ENCODE measurements around the gene BNC2. TPM values are rescaled to one million over a fixed set of nuclear protein-coding genes. Genes with fewer than 3 reads are reported as not detected.

The BNC2 gene
- polyA plus RNA-seq, 1 donor, result 8.9 TPM

DNA sequence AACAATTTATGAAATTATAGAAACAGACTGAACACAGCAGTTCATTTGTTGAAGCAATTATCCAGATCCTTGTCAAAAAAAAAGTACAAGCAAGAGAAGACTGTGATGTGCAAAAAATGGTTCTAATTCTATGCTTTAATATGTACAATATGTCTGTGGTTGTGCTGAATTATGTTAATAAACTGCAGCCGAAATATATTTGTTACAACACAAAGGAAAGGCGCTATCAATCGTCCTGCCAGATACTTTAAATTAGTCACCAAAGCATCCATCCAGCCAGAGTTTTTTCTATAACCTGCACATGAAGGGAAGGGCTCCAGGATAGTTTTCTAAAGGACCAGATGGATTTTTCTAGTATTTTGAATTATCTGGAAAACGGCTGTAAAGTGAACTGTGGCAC is 259.5 kb downstream of the BNC2 start:
- no peak for DNase-seq
- Histone ChIP-seq H3K4me1 (ENCODE audit: control insufficient read depth, insufficient read depth, low read length) (no peaks in the 10 kb centered on the region), H3K27me3 (ENCODE audit: control insufficient read depth, insufficient read depth, low read length) (no peaks in the 10 kb centered on the region), H3K4me3 (ENCODE audit: low read length) (no peak overlapping the region), H3K27ac (ENCODE audit: low read length) (no peak overlapping the region), H3K36me3 (ENCODE audit: control insufficient read depth, insufficient read depth, low read length) (no peaks in the 10 kb centered on the region), H3K9me3 (ENCODE audit: control insufficient read depth, low read depth, low read length) (no peaks in the 10 kb centered on the region)
- 89% methylated on average over 3 of the region's 4 CpGs for whole genome bisulfite sequencing (ENCODE audit: insufficient coverage, low lambda C conversion rate)

GRCh38 chr9:16610538-16610937 is 259.9 kb downstream of the BNC2 start:
- no peak overlapping the region for H3K27ac ChIP-seq (ENCODE audit: low read length)
- no peak overlapping the region for H3K4me3 ChIP-seq (ENCODE audit: low read length)
- H3K36me3 ChIP-seq (ENCODE audit: control insufficient read depth, insufficient read depth, low read length), result no peaks in the 10 kb centered on the region
- H3K4me1 ChIP-seq (ENCODE audit: control insufficient read depth, insufficient read depth, low read length), result no peaks in the 10 kb centered on the region
- DNase-seq, result no peak
- 80% methylated on average over 1 of the region's 3 CpGs for WGBS (ENCODE audit: insufficient coverage, low lambda C conversion rate)
- no peaks in the 10 kb centered on the region for H3K27me3 ChIP-seq (ENCODE audit: control insufficient read depth, insufficient read depth, low read length)
- H3K9me3 ChIP-seq (ENCODE audit: control insufficient read depth, low read depth, low read length), result no peaks in the 10 kb centered on the region

DNA sequence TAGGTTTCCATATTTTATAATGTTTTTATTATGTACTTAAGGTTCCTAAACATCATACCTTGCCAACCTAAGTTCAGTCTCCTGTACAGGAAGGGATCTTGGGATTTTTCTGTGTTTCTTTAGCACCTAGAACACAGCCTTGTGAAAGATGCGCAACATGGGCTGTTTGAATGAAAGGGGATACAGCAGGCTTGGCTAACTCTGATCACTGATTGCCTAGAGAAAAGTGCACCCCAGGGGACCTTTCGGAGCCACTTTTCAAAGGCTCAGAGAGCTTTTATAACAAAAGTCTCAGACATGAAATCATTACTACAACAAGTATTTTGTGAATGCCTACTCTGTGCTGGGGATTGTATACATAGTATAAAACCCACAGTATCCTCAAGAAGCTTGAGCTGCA is 261.6 kb downstream of the BNC2 start:
- Histone ChIP-seq H3K27me3 (ENCODE audit: control insufficient read depth, insufficient read depth, low read length) (no peaks in the 10 kb centered on the region), H3K4me1 (ENCODE audit: control insufficient read depth, insufficient read depth, low read length) (no peaks in the 10 kb centered on the region), H3K36me3 (ENCODE audit: control insufficient read depth, insufficient read depth, low read length) (no peaks in the 10 kb centered on the region), H3K9me3 (ENCODE audit: control insufficient read depth, low read depth, low read length) (no peaks in the 10 kb centered on the region), H3K27ac (ENCODE audit: low read length) (no peak overlapping the region), H3K4me3 (ENCODE audit: low read length) (no peak overlapping the region)
- no CpG with 5 or more reads among the region's 2 CpGs for WGBS (ENCODE audit: insufficient coverage, low lambda C conversion rate)
- DNase-seq, result no peak

- Histone ChIP-seq H3K27ac (ENCODE audit: low read length) (no peak overlapping the region), H3K36me3 (ENCODE audit: control insufficient read depth, insufficient read depth, low read length) (no peaks in the 10 kb centered on the region), H3K4me1 (ENCODE audit: control insufficient read depth, insufficient read depth, low read length) (no peaks in the 10 kb centered on the region), H3K9me3 (ENCODE audit: control insufficient read depth, low read depth, low read length) (no peaks in the 10 kb centered on the region), H3K4me3 (ENCODE audit: low read length) (no peak overlapping the region), H3K27me3 (ENCODE audit: control insufficient read depth, insufficient read depth, low read length) (no peaks in the 10 kb centered on the region)
- DNase-seq, result no peak
- no CpG with 5 or more reads among the region's 2 CpGs for WGBS (ENCODE audit: insufficient coverage, low lambda C conversion rate)
Measured at GRCh38 chr9:16602494-16602893, 268.0 kb downstream of the BNC2 start.

- no peak overlapping the region for H3K27ac ChIP-seq (ENCODE audit: low read length)
- no peak for DNase-seq
- no peaks in the 10 kb centered on the region for H3K27me3 ChIP-seq (ENCODE audit: control insufficient read depth, insufficient read depth, low read length)
- H3K36me3 ChIP-seq (ENCODE audit: control insufficient read depth, insufficient read depth, low read length), result no peaks in the 10 kb centered on the region
- H3K9me3 ChIP-seq (ENCODE audit: control insufficient read depth, low read depth, low read length), result no peaks in the 10 kb centered on the region
- no peaks in the 10 kb centered on the region for H3K4me1 ChIP-seq (ENCODE audit: control insufficient read depth, insufficient read depth, low read length)
- no peak overlapping the region for H3K4me3 ChIP-seq (ENCODE audit: low read length)
Measured at GRCh38 chr9:16601991-16602390, 268.5 kb downstream of the BNC2 start.

- DNase-seq, result no peak
- Histone ChIP-seq H3K4me1 (ENCODE audit: control insufficient read depth, insufficient read depth, low read length) (no peaks in the 10 kb centered on the region), H3K4me3 (ENCODE audit: low read length) (no peak overlapping the region), H3K27ac (ENCODE audit: low read length) (no peak overlapping the region), H3K27me3 (ENCODE audit: control insufficient read depth, insufficient read depth, low read length) (no peaks in the 10 kb centered on the region), H3K9me3 (ENCODE audit: control insufficient read depth, low read depth, low read length) (no peaks in the 10 kb centered on the region), H3K36me3 (ENCODE audit: control insufficient read depth, insufficient read depth, low read length) (no peaks in the 10 kb centered on the region)
- no CpG with 5 or more reads among the region's 3 CpGs for WGBS (ENCODE audit: insufficient coverage, low lambda C conversion rate)
Measured at GRCh38 chr9:16598316-16598715, 272.2 kb downstream of the BNC2 start.

DNA sequence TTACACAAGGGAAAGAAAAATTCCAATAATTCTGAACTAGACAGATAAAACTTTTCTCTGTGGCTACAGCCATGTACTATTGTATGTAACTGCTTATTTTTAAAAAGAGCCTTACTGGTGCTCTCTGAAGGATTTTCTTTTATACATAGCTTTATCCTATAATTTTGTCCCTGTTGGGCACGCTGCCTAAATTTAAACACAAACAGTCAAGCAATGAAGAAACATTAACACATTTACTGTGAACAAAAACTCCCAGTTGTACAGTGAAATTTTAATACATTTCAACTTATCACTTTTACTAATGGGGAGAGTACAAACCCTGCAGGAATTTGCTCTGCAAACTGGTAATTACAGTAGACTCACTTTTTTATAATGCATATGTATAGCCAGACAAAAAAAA is 273.3 kb downstream of the BNC2 start:
- H3K4me3 ChIP-seq (ENCODE audit: low read length), result no peak overlapping the region
- H3K9me3 ChIP-seq (ENCODE audit: control insufficient read depth, low read depth, low read length), result no peaks in the 10 kb centered on the region
- no peaks in the 10 kb centered on the region for H3K27me3 ChIP-seq (ENCODE audit: control insufficient read depth, insufficient read depth, low read length)
- 83% methylated on average over 1 of the region's 1 CpG for WGBS (ENCODE audit: insufficient coverage, low lambda C conversion rate)
- no peaks in the 10 kb centered on the region for H3K36me3 ChIP-seq (ENCODE audit: control insufficient read depth, insufficient read depth, low read length)
- H3K27ac ChIP-seq (ENCODE audit: low read length), result no peak overlapping the region
- DNase-seq, result no peak
- no peaks in the 10 kb centered on the region for H3K4me1 ChIP-seq (ENCODE audit: control insufficient read depth, insufficient read depth, low read length)

DNA sequence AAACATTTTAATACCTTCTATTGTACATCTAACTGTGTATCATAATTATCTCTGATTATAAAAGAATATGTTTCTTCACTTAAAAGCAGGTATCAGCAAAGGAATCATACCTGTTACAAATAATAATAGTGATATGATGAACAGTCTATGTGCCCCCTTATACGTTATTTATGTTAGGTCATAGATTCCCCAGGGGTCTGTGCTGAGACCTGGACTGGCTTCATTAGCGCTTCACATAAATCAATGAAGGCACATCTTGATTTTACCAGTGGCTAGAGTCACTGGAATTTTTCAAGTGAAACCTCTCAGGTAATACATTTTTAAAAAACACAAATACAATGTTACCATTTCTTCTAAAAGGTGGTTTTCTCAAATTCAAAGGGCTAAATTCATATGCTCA is 275.2 kb downstream of the BNC2 start:
- Histone ChIP-seq H3K9me3 (ENCODE audit: control insufficient read depth, low read depth, low read length) (no peaks in the 10 kb centered on the region), H3K27ac (ENCODE audit: low read length) (no peak overlapping the region), H3K36me3 (ENCODE audit: control insufficient read depth, insufficient read depth, low read length) (no peaks in the 10 kb centered on the region), H3K4me3 (ENCODE audit: low read length) (no peak overlapping the region), H3K4me1 (ENCODE audit: control insufficient read depth, insufficient read depth, low read length) (no peaks in the 10 kb centered on the region), H3K27me3 (ENCODE audit: control insufficient read depth, insufficient read depth, low read length) (no peaks in the 10 kb centered on the region)
- WGBS (ENCODE audit: insufficient coverage, low lambda C conversion rate), result no CpG with 5 or more reads among the region's 2 CpGs
- no peak for DNase-seq

GRCh38 chr9:16594787-16595186 is 275.7 kb downstream of the BNC2 start:
- Histone ChIP-seq H3K4me1 (ENCODE audit: control insufficient read depth, insufficient read depth, low read length) (no peaks in the 10 kb centered on the region), H3K27me3 (ENCODE audit: control insufficient read depth, insufficient read depth, low read length) (no peaks in the 10 kb centered on the region), H3K27ac (ENCODE audit: low read length) (no peak overlapping the region), H3K4me3 (ENCODE audit: low read length) (no peak overlapping the region), H3K36me3 (ENCODE audit: control insufficient read depth, insufficient read depth, low read length) (no peaks in the 10 kb centered on the region), H3K9me3 (ENCODE audit: control insufficient read depth, low read depth, low read length) (no peaks in the 10 kb centered on the region)
- DNase-seq, result no peak

- DNase-seq, result no peak
- H3K27me3 ChIP-seq (ENCODE audit: control insufficient read depth, insufficient read depth, low read length), result no peaks in the 10 kb centered on the region
- no peaks in the 10 kb centered on the region for H3K9me3 ChIP-seq (ENCODE audit: control insufficient read depth, low read depth, low read length)
- H3K4me3 ChIP-seq (ENCODE audit: low read length), result no peak overlapping the region
- H3K4me1 ChIP-seq (ENCODE audit: control insufficient read depth, insufficient read depth, low read length), result no peaks in the 10 kb centered on the region
- no peaks in the 10 kb centered on the region for H3K36me3 ChIP-seq (ENCODE audit: control insufficient read depth, insufficient read depth, low read length)
- WGBS (ENCODE audit: insufficient coverage, low lambda C conversion rate), result 86% methylated on average over 1 of the region's 1 CpG
- no peak overlapping the region for H3K27ac ChIP-seq (ENCODE audit: low read length)
Measured at GRCh38 chr9:16593746-16594145, 276.7 kb downstream of the BNC2 start.

GRCh38 chr9:16591092-16591491 is 279.4 kb downstream of the BNC2 start:
- Histone ChIP-seq H3K4me1 (ENCODE audit: control insufficient read depth, insufficient read depth, low read length) (no peaks in the 10 kb centered on the region), H3K36me3 (ENCODE audit: control insufficient read depth, insufficient read depth, low read length) (no peaks in the 10 kb centered on the region), H3K27me3 (ENCODE audit: control insufficient read depth, insufficient read depth, low read length) (no peaks in the 10 kb centered on the region), H3K27ac (ENCODE audit: low read length) (no peak overlapping the region), H3K9me3 (ENCODE audit: control insufficient read depth, low read depth, low read length) (no peaks in the 10 kb centered on the region), H3K4me3 (ENCODE audit: low read length) (no peak overlapping the region)
- 83% methylated on average over 1 of the region's 5 CpGs for WGBS (ENCODE audit: insufficient coverage, low lambda C conversion rate)
- DNase-seq, result no peak
